Measurements from ENCODE around the gene LGR6. TPM values are rescaled to one million over a fixed set of nuclear protein-coding genes. Genes with fewer than 3 reads are reported as not detected.

LGR6 gene
- total and polyA plus RNA-seq, 2 of the 8 experiments (the other 6 are each of a cell fraction or from before 2014, with no cell fraction given) = 0.50 to 1.0 TPM

GRCh38 chr1:202242080-202242419 lies 48.5 kb downstream of the LGR6 start:
- FAIRE-seq (no peak), DNase-seq (ENCODE audit: low read depth in 1 of 2, low spot score in 2 of 2) (no peak)
- Histone ChIP-seq H3K4me3 (ENCODE audit: extremely low read depth in 1 of 4, insufficient read depth in 2 of 4, low read depth in 3 of 4, low read length in 4 of 4) (no peak overlapping the region), H3K36me3 (ENCODE audit: control insufficient read depth in 2 of 4, insufficient read depth in 4 of 4, low read length in 3 of 4) (no peaks in the 10 kb centered on the region), H2AK5ac (ENCODE audit: low read depth, low read length) (no peak overlapping the region), H3K23ac (ENCODE audit: insufficient read length) (no peak overlapping the region), H2BK15ac (ENCODE audit: low read length) (no peak overlapping the region), H3K79me1 (ENCODE audit: low read depth, low read length) (no peaks in the 10 kb centered on the region), H3K9me3 (ENCODE audit: insufficient read depth in 2 of 2, low read depth in 1 of 2, low read length in 1 of 2) (no peaks in the 10 kb centered on the region), H3K23me2 (ENCODE audit: low read depth, low read length) (peaks cover 2% of the 10 kb centered on the region; the same call in 1 of the 2 replicates), H2BK120ac (replicated peaks; ENCODE audit: low read depth, low read length) (no peak overlapping the region), H2BK12ac (ENCODE audit: low read depth, low read length) (no peak overlapping the region), H3K4ac (replicated peaks; ENCODE audit: insufficient read length, low read depth, low read length) (no peak overlapping the region), H3K4me2 (ENCODE audit: insufficient read depth in 1 of 2, low read depth in 2 of 2, low read length in 2 of 2) (no peak overlapping the region), H4K91ac (replicated peaks; ENCODE audit: insufficient read length, low read length) (no peak overlapping the region), H2BK5ac (ENCODE audit: low read depth, low read length) (no peak overlapping the region), H3K27me3 (replicated peaks in 1 of 4; ENCODE audit: control insufficient read depth in 3 of 4, extremely low read depth in 1 of 4, insufficient read depth in 3 of 4, low read length in 3 of 4) (no peaks in the 10 kb centered on the region), H3K56ac (replicated peaks; ENCODE audit: insufficient read length, low read depth, low read length) (no peak overlapping the region), H3K14ac (ENCODE audit: insufficient read length) (no peak overlapping the region), H3K9ac (replicated peaks in 1 of 4; ENCODE audit: extremely low read depth in 1 of 4, low read depth in 3 of 4, low read length in 3 of 4) (no peak overlapping the region), H3K79me2 (ENCODE audit: control insufficient read depth in 1 of 2, insufficient read depth in 2 of 2, low read length in 2 of 2) (no peaks in the 10 kb centered on the region), H3K18ac (ENCODE audit: extremely low read depth, low read length) (no peak overlapping the region), H3K27ac (ENCODE audit: low read depth, low read length) (no peak overlapping the region), H2BK20ac (ENCODE audit: low read length) (no peak overlapping the region), H2AFZ (ENCODE audit: low read length) (no peak overlapping the region), H4K8ac (ENCODE audit: extremely low read depth, insufficient read depth, low read length) (no peak overlapping the region), H3K4me1 (replicated peaks in 1 of 4; ENCODE audit: control insufficient read depth in 3 of 4, insufficient read depth in 4 of 4, low read length in 3 of 4) (peaks cover 0 to 5% (median 2%) of the 10 kb centered on the region in 4 experiments; a peak in 3 of 7 replicates), H4K5ac (ENCODE audit: insufficient read length, low read depth, low read length) (no peak overlapping the region), H4K20me1 (replicated peaks in 1 of 2; ENCODE audit: control insufficient read depth in 1 of 2, insufficient read depth in 2 of 2, low read length in 2 of 2) (no peaks in the 10 kb centered on the region)
- TF ChIP-seq PHF8 (conservative IDR thresholded peaks at IDR 0.05; ENCODE audit: low read depth, low read length) = no peak
- TF ChIP-seq RXRA (IDR thresholded peaks at IDR 0.05; ENCODE audit: insufficient read depth, low read depth, low read length) = no peak
- 0 out of 2 replicates have a peak, but pooled peaks have one; percentile 15 for TF ChIP-seq KDM1A (IDR thresholded peaks at IDR 0.05; ENCODE audit: borderline replicate concordance, low read length)
- no peak for TF ChIP-seq CHD2 (IDR thresholded peaks at IDR 0.05; ENCODE audit: low read length)
- 89% methylated on average over 2 of the region's 2 CpGs; no CpG with 5 or more reads in 1 of the 2 experiments for WGBS, 2 experiments (ENCODE audit: extremely low coverage in 1 of 2, insufficient coverage in 1 of 2, insufficient read length in 1 of 2, insufficient replicate concordance in 2 of 2, low coverage in 1 of 2, low lambda C conversion rate in 2 of 2, missing lambda C conversion rate in 1 of 2)
- ChIA-PET CTCF (ENCODE audit: partially characterized antibody) (interaction anchor here (0.6 to 17.3 kb wide), 8 partner anchors 17 to 127 kb away, joined by 3 to 249 read pairs (median 5); no protein-coding TSS in a partner anchor), POLR2A (ENCODE audit: partially characterized antibody) (no interaction called here)
